ENCODE data around the gene RIMBP2.
A peak's percentile ranks its signal among the peaks of the same experiment; 100 is the strongest.

RIMBP2 gene

DNA sequence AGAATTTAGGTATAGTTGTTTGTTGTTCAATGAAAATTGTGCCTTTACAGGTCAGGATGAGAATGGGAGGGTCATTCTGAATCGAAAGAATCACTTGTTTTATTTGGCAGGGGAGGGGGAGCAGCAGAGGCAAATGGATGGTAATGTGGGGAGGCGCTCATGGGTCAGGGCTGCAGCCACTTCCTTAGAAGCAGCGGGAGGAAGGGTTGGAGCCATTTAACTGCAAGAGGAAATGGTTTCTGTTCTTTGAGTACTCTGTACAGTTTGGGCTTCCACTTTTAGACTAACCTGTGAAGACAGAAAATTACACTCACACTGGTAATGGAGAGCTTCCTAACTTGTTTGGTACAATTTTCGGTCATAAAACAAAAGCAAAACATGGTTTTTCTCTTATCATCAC is 321.2 kb downstream of the RIMBP2 start:
- no peak for DNase-seq

- DNase-seq: no peak
These were observed 324.9 kb downstream of the RIMBP2 start for GRCh38 chr12:130391186-130391585.

DNA sequence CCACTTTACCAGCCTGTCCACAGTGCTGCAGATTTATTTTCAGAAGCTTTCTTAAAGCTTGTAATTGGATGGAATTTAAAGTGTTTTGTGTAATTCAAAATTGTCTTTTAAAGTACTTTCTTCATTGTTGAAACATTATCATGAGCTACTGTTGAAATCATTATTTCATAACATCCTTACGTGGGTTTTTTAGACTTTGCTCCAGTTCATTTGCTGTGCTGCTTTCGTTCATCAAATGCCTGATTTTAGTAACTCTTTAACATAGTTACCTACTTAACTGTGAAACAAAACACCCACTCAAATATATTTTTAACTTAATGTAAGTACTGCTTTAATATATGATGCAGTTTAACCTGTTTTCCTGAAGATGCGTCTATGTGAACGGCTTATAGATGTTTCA is 330.9 kb downstream of the RIMBP2 start:
- no peak for DNase-seq

- DNase-seq: no peak
These were observed 331.9 kb downstream of the RIMBP2 start for GRCh38 chr12:130384234-130384633.

- no peak for DNase-seq
These were observed 333.3 kb downstream of the RIMBP2 start for GRCh38 chr12:130382818-130383217.

GRCh38 chr12:130375296-130376287 is 340.5 kb downstream of the RIMBP2 start:
- no peak for DNase-seq

DNA sequence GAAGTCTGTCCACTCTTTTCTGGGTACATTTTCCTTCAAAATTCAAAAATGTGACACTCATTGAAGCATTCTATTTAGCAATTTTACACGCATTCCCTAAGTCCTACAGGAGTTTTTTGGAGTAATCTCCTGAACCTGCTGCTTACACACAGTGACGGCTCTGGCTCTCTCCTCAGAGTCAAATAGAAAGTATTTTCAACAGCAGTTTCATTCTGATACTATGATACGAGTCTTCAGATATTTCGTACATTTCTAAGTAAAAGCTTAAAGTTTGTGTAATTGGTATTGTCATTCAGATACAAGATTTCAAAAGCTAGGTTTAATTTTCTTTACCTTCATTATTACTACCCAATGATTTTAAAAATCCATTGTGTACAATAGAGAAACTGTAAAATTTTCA is 342.0 kb downstream of the RIMBP2 start:
- DNase-seq: no peak

- DNase-seq: no peak
These were observed 343.2 kb downstream of the RIMBP2 start for GRCh38 chr12:130372936-130373335.

GRCh38 chr12:130371296-130371695 is 344.8 kb downstream of the RIMBP2 start:
- no peak for DNase-seq

- no peak for DNase-seq
These were observed 346.3 kb downstream of the RIMBP2 start for GRCh38 chr12:130369816-130370215.

DNA sequence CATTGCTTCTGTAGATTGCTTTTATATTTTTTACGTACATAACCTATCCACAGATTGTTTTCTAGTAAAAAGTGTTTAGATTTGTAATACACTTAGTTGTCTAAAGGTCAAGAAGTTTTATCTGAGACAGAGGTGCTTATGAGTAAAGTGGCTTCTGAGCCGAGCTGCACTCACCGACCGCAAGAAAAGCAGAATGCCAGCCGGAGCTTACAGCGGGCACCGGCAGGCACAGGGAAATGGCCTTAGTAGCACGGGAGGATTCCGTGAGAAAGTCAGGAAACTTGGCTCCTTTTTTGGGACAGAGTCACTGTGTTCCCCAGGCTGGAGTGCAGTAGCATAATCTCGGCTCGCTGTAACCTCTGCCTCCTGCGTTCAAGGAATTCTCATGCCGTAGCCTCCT is 348.6 kb downstream of the RIMBP2 start:
- DNase-seq: no peak

- DNase-seq: no peak
These were observed 349.1 kb downstream of the RIMBP2 start for GRCh38 chr12:130367003-130367402.

GRCh38 chr12:130366159-130366558 is 349.9 kb downstream of the RIMBP2 start:
- no peak for DNase-seq

DNA sequence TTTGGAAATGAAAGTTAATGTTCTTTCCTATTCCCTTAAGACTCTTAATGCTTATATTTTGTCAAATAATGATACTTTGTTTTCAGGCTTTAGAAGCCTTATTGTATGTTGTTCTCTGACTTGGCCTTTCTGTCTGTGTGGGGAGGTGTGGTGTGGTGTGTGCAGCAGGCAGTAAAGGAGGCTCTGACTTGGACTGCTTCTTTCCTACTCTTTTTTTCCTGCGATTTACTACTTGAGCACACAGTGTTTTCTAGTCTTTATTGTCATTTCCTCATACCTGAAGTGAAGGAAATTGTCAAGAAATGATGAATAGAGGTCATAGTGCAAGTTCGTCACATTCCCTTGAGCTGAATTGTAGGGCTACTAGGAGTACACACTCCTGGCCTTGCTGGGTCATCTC is 351.5 kb downstream of the RIMBP2 start:
- no peak for DNase-seq

- no peak for DNase-seq
These were observed 354.0 kb downstream of the RIMBP2 start for GRCh38 chr12:130362060-130362459.

GRCh38 chr12:130357729-130358330 is 358.3 kb downstream of the RIMBP2 start:
- DNase-seq: no peak

DNA sequence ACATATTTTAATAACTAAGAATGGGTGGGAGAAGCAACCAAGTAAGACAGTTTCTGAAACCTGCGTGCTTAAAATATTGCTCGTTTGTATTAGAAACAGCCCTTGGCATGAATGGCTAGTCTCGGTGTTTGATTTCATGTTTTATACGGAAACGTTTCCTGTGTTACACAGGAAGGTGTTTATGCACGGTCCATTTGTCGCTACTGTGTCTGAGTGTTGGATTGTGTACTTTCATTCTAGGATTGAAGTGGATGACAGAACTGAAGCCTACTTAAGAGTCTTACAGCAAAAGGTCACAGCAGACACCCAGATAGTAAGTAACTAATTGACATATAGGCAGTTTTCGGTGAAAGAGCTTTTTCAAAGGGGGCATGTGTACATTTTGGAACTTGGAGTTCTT is 358.9 kb downstream of the RIMBP2 start:
- DNase-seq: no peak

DNA sequence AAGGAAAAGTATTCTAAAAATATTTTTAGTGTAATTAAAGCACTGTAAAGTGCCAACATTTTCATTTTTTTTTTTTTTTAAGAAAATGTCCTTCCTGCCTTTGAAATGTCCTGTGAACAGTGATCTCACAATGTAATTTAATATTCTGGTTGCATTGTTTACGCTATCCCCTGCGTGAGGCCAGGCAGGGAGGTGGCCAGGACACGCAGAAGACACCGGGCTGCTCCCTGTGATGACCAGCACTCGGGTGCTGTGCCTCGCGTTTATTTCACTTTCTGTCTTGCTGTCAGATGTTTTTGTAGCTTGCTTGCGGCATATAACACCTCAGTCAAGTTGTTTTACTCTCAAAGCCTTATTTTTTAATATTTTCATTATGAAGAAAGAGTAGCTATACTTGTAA is 359.9 kb downstream of the RIMBP2 start:
- no peak for DNase-seq

DNA sequence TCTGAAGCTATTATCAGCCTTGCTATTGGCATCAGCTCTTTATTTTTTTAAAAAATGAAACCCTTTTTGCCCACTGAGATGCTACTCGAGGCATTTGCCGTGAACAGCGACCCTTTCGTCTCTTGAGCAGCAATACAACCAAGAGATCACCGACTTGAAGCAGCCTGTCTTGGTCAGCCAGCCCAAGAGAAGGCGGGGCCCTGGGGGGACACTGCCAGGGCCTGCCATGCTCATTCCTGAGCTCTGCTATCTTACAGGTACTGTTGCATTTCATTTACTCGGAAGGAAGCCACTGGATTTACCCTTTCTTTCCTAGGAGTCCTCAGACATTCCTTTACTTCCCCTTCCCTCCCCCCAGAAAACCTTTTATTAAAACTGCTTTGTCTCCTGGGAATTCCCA is 361.7 kb downstream of the RIMBP2 start:
- DNase-seq: no peak

DNA sequence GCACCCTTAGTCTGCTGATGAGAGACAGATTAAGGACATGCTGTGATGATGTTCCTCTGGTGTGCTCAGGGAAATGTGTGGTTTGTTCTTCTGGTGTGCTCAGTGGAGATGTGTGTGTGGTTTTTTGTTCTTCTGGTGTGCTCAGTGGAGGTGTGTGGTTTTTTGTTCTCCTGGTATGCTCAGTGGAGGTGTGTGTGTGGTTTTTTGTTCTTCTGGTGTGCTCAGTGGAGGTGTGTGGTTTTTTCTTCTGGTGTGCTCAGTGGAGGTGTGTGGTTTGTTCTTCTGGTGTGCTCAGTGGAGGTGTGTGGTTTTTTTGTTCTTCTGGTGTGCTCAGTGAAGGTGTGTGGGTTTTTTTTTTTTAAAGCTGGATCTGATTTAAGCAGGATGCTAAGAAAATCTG is 363.0 kb downstream of the RIMBP2 start:
- no peak for DNase-seq

DNA sequence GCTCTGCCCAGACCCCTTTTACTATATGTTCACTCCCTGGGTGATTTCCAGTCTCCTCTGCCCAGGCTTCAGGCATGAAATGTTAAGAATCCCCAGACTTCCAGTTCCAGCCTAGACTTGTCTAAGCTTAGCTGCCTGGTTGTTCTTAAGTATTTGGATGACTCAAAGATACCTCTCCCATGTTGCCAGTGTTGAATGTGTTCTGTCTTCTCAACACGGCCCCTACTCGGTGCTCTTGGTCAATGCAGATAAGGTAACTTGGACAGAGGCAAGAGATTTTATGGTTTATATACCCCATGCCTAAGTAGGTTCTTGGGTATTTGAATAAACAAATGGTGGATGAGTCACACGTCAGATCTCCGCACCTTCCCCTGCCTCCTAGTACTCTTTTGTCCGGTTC is 364.8 kb downstream of the RIMBP2 start:
- DNase-seq: no peak

DNA sequence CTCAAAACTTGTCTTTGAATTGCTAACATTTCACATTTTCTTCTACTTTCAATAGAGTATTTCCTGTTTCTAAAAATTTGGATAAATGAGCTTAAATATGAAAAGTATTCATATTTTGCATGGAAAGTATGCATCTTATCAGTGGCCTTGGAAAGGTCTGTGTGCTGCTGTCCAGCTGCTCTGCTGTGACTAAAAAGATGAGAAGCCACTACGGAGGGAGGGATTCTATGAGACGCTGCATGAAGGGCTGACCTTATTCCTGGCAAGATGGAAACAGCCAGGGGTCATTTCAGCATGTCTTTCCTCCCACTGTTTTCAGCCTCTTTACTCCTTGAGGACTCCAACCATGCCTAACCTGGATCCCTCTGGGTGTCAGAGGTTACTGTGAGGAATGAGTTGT is 365.4 kb downstream of the RIMBP2 start:
- DNase-seq: no peak

- peak; percentile 46 for DNase-seq
These were observed 368.5 kb downstream of the RIMBP2 start for GRCh38 chr12:130347588-130347987.
